SK-N-SH (cell line): ENCODE measurements around the gene MUC20.

Experiments used
- CTCF ChIP-seq: fragments of 200-600 bp; sonication (generic); IDR thresholded peaks from 2 replicates; pipeline ENCODE4 v1.6.1; 2017; ENCODE audit warnings: antibody characterized with exemption, mild to moderate bottlenecking, moderate library complexity
- FOXM1 ChIP-seq: IDR thresholded peaks from 2 replicates; pipeline ENCODE4 v1.4.0; 2012; ENCODE audit warnings: low read depth, mild to moderate bottlenecking
- MXI1 ChIP-seq: IDR thresholded peaks from 2 replicates; pipeline ENCODE4 v1.6.1; 2012; ENCODE audit warnings: mild to moderate bottlenecking, low read depth, low read length, improper control_type of control experiment
- POLR2AphosphoS5 ChIP-seq: IDR thresholded peaks from 2 replicates; pipeline ENCODE4 v1.6.1; 2012; ENCODE audit warnings: low read depth, low read length
- RFX5 ChIP-seq: IDR thresholded peaks from 2 replicates; pipeline ENCODE4 v1.6.1; 2012; ENCODE audit warnings: mild to moderate bottlenecking, improper control_type of control experiment, low read length
- ZBTB33 ChIP-seq: IDR thresholded peaks from 2 replicates; pipeline ENCODE4 v1.4.0; 2012; ENCODE audit warnings: low read depth, borderline replicate concordance

DNA sequence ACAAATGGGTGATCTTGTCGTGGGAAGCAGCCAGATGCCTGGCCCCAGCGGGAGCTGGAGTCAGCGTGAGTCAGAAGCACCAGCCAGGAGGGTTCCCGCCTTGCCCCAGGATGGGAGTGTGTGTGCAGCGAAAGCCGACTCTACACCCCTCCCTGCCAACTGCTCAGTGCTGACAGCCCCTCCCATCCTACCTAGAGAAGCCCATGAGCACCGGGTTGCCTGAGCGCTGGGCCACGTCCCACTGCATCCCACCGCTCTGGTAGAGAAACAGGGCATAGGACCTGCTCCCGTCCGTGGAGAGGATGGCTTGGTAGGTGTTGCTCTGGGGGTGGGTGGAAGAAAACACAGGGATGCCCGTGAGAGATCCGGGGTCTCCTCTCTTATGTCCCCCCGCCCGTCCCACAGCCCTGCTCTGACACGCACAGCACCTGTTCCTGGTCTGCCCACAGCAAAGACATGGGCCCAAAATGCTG is 48.1 kb downstream of the MUC20 start:
- TF ChIP-seq RFX5 (no peak), POLR2AphosphoS5 (no peak), FOXM1 (no peak), MXI1 (no peak), ZBTB33 (no peak), CTCF (no peak)
